Body of pancreas (tissue), 4 donors: ENCODE data around the gene FAM222B.

Source experiments
- CTCF ChIP-seq, 7 experiments: fragments of 450-650 bp in 4 of 7; fragments of 200-600 bp in 3 of 7; sonication (generic) in 3 of 7; IDR thresholded peaks; one replicate each; pipeline ENCODE4 v1.5.1; 2016 to 2019; ENCODE audit warnings: antibody characterized with exemption in 7 of 7
- POLR2A ChIP-seq, 3 donors: fragments of 450-650 bp; IDR thresholded peaks; one replicate each; pipeline ENCODE4 v1.6.1; 2016; ENCODE audit warnings: antibody characterized with exemption in 3 of 3, mild to moderate bottlenecking in 2 of 3

- TF ChIP-seq CTCF (IDR thresholded peaks at IDR 0.05) (no peak), POLR2A (IDR thresholded peaks at IDR 0.05) (no peak)
These were observed 23.0 kb downstream of the FAM222B start for GRCh38 chr17:28819582-28819981.
